Measurements from ENCODE around the gene KLHDC7A.

KLHDC7A gene

DNA sequence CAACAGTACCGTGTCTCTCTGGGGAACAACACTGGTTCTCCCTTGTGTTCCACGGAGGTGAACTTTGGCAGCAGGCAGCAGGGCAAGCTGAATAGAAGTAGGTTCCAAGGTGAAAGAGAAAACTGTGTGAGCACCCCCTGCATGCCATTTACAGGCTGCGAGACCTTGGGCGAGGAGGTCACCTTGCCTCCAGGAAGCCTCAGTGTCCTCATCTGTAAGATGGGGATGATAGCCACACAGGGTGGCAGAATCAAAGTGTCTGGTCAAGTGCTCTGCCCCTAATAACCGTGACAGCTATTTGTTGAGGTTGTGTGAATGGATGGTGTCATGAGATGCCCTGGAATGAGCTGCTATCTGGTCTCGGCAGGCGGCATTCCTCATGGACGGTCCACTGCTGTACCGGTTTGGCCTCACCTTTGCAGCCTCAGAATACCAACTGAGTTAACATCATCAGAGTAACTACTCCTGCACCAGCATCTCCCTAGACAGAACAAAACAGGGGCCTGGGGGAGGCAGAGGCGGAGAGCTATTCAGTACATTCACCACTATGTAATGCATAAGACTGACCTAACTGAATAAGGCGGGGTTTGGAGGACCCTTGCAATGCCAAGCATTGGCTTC, 7.4 kb upstream of the KLHDC7A start:
- DNase-seq (ENCODE audit: low spot score) = no peak

DNA sequence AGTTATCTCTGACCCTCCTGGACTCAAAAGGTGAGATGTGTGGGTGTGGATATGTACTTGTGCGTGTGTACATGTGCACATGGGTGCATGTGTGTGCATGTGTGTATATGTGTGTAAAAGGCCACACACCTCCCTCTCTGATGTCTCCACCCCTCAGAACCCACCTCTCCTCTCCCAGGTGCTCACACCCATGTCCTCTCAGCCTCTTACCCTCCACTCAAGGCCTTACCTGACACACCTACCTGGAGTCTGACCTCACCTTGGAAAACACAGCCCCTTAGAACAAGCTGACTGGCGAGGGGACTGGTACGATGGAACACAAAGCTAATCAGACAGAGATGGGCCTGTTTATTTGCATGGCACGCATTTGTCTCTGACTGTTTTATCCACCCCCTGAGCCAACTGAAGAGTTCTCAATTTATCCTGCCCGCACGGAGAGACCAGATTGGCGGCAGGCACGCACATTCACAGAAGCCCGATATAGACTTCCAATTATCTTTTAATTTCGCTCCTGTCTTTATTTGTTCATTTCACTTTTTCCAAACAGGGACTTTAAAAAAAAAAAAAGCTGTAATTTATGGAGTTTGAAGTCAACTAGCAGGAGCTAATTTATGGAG, 6.1 kb upstream of the KLHDC7A start:
- DNase-seq (ENCODE audit: low spot score) = no peak

GRCh38 chr1:18475234-18475905, 5.4 kb upstream of the KLHDC7A start:
- no peak for DNase-seq (ENCODE audit: low spot score)

GRCh38 chr1:18479454-18479853, 1.3 kb upstream of the KLHDC7A start:
- DNase-seq (ENCODE audit: low spot score) = no peak

GRCh38 chr1:18481190-18481920, 625 bp downstream of the KLHDC7A start:
- DNase-seq (ENCODE audit: low spot score) = no peak

- no peak for DNase-seq (ENCODE audit: low spot score)
Observed at GRCh38 chr1:18481921-18482701, 1.4 kb downstream of the KLHDC7A start.

- DNase-seq (ENCODE audit: low spot score) = no peak
Observed at GRCh38 chr1:18482721-18483425, 2.1 kb downstream of the KLHDC7A start.

DNA sequence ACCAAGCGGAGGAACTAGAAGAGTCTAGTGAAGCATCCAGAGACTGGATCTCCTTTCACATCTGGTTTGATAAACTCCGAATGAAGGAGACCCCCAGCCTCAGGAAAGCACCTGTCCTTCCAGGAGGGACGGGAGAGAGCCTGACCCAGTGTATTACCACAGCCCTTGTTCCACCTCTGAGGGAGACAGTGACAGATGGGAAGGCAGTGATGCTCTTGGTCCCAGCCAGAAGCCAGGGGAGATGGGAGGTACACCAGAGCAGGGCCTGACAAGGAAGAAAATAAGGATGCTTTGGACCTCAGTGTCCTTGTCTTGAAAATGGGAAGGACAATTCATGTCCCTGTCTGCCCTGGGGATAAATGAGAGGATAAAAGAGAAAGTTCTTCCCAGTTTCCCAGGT, 3.5 kb downstream of the KLHDC7A start:
- DNase-seq (ENCODE audit: low spot score) = no peak

GRCh38 chr1:18484721-18485120, 4.0 kb downstream of the KLHDC7A start:
- no peak for DNase-seq (ENCODE audit: low spot score)

- no peak for DNase-seq (ENCODE audit: low spot score)
Observed at GRCh38 chr1:18485227-18485626, 4.5 kb downstream of the KLHDC7A start.

GRCh38 chr1:18486195-18486594, 5.5 kb downstream of the KLHDC7A start:
- DNase-seq (ENCODE audit: low spot score) = no peak

GRCh38 chr1:18489417-18490143, 8.8 kb downstream of the KLHDC7A start:
- DNase-seq (ENCODE audit: low spot score) = no peak

GRCh38 chr1:18491168-18491567, 10.4 kb downstream of the KLHDC7A start:
- no peak for DNase-seq (ENCODE audit: low spot score)

- no peak for DNase-seq (ENCODE audit: low spot score)
Observed at GRCh38 chr1:18494304-18494703, 13.6 kb downstream of the KLHDC7A start.

- no peak for DNase-seq (ENCODE audit: low spot score)
Observed at GRCh38 chr1:18495635-18496034, 14.9 kb downstream of the KLHDC7A start.

DNA sequence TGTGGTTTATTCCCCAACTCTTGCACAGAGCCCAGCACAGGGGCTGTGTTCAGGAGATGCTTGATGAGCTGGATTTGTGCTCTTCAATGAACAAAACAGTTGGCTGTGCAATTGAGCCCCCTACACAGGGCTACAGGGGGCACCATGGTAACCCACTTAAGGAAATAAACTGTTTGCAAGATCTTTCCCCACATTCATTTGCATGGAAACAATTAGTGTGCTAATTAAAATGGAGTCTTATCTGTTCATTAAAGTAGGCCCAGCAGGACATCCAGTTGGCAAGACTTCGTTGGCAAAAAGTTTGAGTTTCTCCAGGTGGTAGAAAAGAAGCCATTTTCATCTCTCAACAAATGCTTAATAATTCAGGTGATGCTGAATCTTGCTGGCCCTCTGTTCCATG, 15.3 kb downstream of the KLHDC7A start:
- no peak for DNase-seq (ENCODE audit: low spot score)

DNA sequence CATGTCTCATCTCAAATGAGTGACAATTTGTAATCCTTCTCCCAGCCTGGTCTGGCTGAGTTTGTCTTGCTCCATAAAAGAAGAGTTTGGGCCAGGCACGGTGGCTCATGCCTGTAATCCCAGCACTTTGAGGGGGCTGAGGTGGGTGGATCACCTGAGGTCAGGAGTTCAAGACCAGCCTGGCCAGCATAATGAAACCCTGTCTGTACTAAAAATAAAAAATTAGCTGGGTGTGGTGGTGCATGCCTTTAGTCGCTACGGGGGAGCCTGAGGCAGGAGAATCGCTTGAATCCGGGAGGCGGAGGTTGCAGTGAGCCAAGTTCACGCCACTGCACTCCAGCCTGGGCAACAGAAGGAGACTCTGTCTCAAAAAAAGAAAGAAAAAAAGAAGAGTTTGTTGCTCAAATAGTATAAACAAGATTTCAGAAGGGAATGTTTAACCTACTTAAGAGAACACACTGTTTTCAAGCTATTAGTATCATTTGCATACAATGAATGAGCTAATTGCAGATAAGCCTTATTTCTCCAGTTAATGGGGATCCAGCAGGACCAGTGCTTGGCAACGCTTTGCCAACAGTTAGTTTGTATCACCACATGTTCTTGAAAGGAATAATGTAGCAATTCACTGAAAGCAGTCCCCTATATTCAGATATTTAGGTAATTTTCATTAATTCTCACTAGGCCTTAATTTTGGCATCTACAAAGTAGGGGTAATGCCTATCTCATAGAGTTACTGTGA, 15.9 kb downstream of the KLHDC7A start:
- no peak for DNase-seq (ENCODE audit: low spot score)

DNA sequence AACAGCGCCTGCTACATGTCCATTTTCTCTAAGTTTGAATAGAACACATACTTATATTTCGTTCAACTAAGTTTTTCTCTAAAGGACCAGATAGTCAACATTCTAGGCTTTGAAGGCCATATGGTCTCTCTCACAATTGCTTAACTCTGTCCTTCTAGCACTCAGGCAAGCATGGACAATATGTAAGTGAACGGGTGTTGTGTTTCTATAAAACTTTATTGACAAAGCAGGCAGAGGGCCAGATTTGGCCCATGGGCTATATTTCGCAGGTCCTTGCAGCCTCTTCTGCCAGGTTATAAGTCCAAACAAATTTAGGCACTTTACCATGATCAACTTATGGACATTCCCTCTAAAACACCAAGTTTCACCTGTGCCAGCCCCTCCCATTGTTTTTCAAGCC, 21.1 kb downstream of the KLHDC7A start:
- DNase-seq (ENCODE audit: low spot score) = no peak

DNA sequence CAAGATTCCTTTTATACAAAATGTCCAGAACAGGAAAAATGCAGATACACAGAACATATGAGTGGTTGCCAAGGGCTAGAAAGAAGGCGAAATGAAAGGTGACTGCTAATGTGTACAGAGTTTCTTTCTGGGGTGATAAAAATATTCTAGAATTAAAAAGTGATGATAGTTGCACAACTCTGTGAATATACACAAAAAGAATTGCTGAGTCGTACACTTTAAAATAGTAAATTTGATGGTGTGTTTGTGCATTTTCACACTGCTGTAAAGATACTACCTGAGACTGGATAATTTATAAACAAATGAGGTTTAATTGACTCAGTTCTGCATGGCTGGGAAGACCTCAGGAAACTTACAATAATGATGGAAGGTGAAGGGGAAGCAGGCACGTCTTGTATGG, 23.9 kb downstream of the KLHDC7A start:
- no peak for DNase-seq (ENCODE audit: low spot score)

DNA sequence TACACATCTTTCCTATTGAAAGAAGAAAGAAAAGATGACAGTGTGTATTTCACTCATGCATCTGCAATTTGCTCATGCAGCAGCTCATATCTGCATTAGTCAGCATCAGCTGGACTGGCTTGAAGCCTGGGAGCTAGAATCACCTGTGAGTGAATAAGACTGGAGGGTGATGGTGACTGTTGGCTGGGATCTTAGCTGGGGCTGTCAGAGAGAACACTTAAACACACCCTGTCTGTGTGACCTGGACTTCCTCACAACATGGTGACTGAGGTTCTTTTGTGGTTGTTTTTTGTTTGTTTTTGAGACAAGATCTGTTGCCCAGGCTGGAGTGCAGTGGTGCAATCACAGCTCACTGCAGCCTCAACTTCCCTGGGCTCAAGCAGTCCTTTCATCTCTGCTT, 24.9 kb downstream of the KLHDC7A start:
- no peak for DNase-seq (ENCODE audit: low spot score)

All from GM03348 (cell line).